GM21515 (cell line): Measurements from ENCODE around the gene ULK1.
"Not testable (repeated sequence)": the region's sequence is repeated elsewhere in the genome, so short reads cannot be mapped to it uniquely, and the experiment has no call there.

Experiments
- ATAC-seq: cut with Tn5 transposase; IDR thresholded peaks from one replicate; pipeline ENCODE4 v1.9.1; 2021; ENCODE audit not compliant: unreplicated experiment

ULK1 gene

DNA sequence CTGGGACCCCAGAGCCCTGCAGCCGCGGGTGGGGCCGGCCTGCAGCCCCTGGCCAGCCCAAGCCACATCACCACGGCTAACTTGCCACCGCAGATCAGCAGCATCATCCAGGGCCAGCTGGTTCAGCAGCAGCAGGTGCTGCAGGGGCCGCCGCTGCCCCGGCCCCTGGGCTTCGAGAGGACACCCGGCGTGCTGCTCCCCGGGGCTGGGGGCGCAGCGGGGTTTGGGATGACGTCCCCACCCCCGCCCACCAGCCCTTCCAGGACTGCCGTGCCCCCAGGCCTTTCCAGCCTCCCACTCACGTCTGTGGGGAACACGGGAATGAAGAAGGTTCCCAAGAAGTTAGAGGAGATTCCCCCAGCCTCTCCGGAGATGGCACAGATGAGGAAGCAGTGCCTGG, 66.9 kb downstream of the ULK1 start:
- ATAC-seq = not testable (repeated sequence)

DNA sequence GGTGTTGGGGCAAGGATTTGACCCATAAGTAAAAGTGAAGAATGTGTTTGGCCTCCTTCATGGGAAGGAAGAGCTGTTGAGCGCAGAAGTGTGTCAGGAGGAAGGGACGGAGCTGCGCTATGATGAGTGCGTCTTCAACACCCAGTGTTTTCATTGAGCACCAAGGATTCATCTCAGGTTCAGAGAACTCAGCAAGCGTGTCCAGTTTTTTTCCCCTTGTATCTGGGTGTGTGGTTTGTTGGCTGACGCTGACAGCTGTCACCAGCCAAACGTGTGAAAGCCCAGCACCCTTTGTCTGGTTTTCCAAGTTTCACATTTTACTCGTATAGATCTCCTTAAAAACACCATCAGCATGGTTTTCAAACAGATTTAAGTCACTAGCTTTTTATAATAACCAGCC, 67.6 kb downstream of the ULK1 start:
- no peak for ATAC-seq

DNA sequence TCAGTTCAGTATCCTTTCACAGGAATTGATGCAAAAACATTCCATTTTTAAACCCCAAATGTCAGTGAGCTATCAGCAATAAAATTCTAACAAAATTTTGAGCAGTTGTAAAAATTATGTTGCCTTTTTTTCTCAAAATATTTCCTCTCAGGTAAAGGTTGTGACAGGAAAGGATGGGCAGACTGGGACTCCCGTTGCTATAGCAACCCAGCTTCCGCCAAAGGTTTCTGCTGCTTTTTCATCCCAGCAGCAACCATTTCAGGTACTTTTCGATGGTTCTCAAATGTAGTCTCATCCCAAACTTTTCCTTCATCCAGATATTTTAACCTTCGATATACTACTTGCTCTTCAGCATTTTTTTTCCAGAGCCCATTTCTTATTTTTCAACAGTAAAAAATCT, 69.0 kb downstream of the ULK1 start:
- no peak for ATAC-seq

DNA sequence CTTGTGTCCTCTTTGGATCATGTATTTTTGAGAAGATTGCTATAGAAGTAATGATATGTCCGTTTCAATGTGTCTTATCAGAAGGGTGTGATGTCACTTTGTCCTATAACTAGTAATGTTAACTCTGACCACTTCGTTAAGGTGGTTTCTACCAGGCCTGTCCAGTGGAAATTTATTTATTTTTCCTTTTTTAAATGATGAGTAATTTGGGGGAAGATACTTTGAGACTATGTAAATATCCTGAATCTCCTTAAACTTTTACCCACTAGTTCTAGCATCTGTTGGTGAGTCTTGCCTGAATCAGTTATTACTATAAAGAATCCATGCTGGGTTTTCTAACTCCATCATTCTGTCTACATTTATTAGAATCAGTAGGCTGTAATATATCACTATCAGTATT, 70.7 kb downstream of the ULK1 start:
- no peak for ATAC-seq

DNA sequence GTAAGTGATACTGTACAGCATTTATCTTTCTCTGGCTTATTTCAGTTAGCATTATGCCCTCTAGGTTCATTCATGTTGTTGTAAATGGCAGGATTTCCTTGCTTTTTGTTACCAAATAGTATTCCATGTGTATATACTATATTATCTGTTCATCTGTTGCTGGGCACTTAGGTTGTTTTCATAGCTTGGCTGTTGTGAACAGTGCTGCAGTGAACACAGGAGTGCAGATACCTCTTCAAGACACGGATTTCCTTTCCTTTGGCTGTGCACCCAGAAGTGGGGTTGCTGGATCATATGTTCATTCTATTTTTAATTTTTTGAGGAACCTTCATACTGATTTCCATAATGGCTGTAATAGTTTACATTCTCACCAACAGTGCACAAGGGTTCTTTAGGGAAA, 76.8 kb downstream of the ULK1 start:
- ATAC-seq = no peak
